22Rv1 (cell line): Measurements from ENCODE around the gene PRAME.

Experiments
- ZFX ChIP-seq: fragments of 450-650 bp; IDR thresholded peaks from 2 replicates; pipeline ENCODE4 v1.6.1; 2017; ENCODE audit warnings: antibody characterized with exemption, borderline replicate concordance
- TF ChIP-seq, protein P1 (sequence below): fragments of 450-650 bp; IDR thresholded peaks from 2 replicates; pipeline ENCODE4 v1.5.1; 2017; ENCODE audit warnings: mild to moderate bottlenecking

GRCh38 chr22:22555596-22555995 is 3.5 kb downstream of the PRAME start:
- TF ChIP-seq, protein P1, sequence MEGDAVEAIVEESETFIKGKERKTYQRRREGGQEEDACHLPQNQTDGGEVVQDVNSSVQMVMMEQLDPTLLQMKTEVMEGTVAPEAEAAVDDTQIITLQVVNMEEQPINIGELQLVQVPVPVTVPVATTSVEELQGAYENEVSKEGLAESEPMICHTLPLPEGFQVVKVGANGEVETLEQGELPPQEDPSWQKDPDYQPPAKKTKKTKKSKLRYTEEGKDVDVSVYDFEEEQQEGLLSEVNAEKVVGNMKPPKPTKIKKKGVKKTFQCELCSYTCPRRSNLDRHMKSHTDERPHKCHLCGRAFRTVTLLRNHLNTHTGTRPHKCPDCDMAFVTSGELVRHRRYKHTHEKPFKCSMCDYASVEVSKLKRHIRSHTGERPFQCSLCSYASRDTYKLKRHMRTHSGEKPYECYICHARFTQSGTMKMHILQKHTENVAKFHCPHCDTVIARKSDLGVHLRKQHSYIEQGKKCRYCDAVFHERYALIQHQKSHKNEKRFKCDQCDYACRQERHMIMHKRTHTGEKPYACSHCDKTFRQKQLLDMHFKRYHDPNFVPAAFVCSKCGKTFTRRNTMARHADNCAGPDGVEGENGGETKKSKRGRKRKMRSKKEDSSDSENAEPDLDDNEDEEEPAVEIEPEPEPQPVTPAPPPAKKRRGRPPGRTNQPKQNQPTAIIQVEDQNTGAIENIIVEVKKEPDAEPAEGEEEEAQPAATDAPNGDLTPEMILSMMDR: no peak
- TF ChIP-seq ZFX: no peak
